ENCODE measurements around the gene INTS12.

DNA sequence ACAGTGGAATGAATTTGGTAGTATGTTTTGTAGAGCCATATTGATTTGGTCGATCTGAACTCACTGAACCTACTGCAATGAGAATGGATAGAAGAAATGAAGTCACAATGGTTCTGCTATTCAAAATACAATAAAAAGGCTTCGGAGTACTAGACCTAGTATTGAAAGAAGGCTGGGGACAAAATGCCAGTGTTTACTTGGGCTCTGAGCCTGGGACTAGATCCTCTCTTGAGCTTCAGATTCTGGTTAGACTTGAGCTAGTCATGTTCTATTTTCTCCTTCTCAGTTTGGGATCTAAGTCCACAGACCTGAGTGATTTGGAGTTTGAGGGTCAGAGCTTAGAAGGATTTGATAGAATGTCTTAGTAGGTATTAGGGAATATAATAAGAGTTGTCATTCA is 9.9 kb downstream of the INTS12 start:
- TF ChIP-seq EZH2phosphoT487 (IDR thresholded peaks at IDR 0.05; ENCODE audit: insufficient read depth, low read depth), result no peak
- TF ChIP-seq EZH2 (IDR thresholded peaks at IDR 0.05; ENCODE audit: insufficient read depth, poor library complexity, severe bottlenecking), result no peak
